Fibroblast of lung (primary cell): Measurements from ENCODE around the gene KRTAP5-6.

Experiments
- CTCF ChIP-seq, 2 donors: IDR thresholded peaks in 1 of 2; conservative IDR thresholded peaks in 1 of 2; 1 replicate in 1 of 2; 2 replicates in 1 of 2; pipeline ENCODE4 v1.5.1; 2011 to 2012; ENCODE audit warnings: low read length in 2 of 2, control low read depth in 1 of 2, inconsistent platforms in 1 of 2, low read depth in 1 of 2, mild to moderate bottlenecking in 1 of 2
- EZH2 ChIP-seq: IDR thresholded peaks from 2 replicates; pipeline ENCODE4 v1.5.1; 2012; ENCODE audit warnings: low read length, control low read depth, mild to moderate bottlenecking; ENCODE audit errors: missing control alignments

GRCh38 chr11:1669546-1670218, 27.3 kb upstream of the KRTAP5-6 start:
- no peak for TF ChIP-seq CTCF (conservative IDR thresholded peaks at IDR 0.05 in 1 of 2, IDR thresholded peaks at IDR 0.05 in 1 of 2; ENCODE audit: low read depth in 1 of 2, low read length in 2 of 2)
- TF ChIP-seq EZH2 = no peak
